ENCODE measurements around the gene PHLDB2. TPM values are rescaled to one million over a fixed set of nuclear protein-coding genes. Genes with fewer than 3 reads are reported as not detected.

PHLDB2 gene
- total RNA-seq, 1 experiment from 2014 or later, result 13.2 TPM

GRCh38 chr3:112007633-112008032, 148.6 kb downstream of the PHLDB2 start:
- Histone ChIP-seq H2BK15ac (ENCODE audit: low read depth, low read length) (no peak overlapping the region), H3K9me3 (ENCODE audit: control insufficient read depth, low read depth, low read length) (no peaks in the 10 kb centered on the region), H3K23me2 (ENCODE audit: insufficient read length, low read depth, low read length, poor library complexity, severe bottlenecking) (no peaks in the 10 kb centered on the region), H3K4me1 (ENCODE audit: insufficient read depth, low read length) (no peaks in the 10 kb centered on the region), H2BK12ac (ENCODE audit: insufficient read length, low read depth, low read length) (no peak overlapping the region), H3K4ac (ENCODE audit: low read depth, low read length) (no peak overlapping the region), H4K91ac (ENCODE audit: insufficient read length, low read depth, low read length) (no peak overlapping the region), H3K23ac (ENCODE audit: insufficient read length, low read depth, low read length) (no peak overlapping the region), H3K27me3 (ENCODE audit: insufficient read depth, low read length) (no peaks in the 10 kb centered on the region), H2BK120ac (ENCODE audit: low read depth, low read length, poor library complexity, severe bottlenecking) (no peak overlapping the region), H3K79me2 (ENCODE audit: insufficient read depth, low read length) (no peaks in the 10 kb centered on the region), H3K4me2 (ENCODE audit: insufficient read depth, insufficient read length, low read length) (no peak overlapping the region), H4K5ac (ENCODE audit: insufficient read length, low read depth, low read length) (no peak overlapping the region), H2AK5ac (ENCODE audit: insufficient read length, low read length) (no peak overlapping the region), H3K27ac (ENCODE audit: insufficient read length, low read depth, low read length) (no peak overlapping the region), H3K18ac (ENCODE audit: insufficient read length, low read depth, low read length) (no peak overlapping the region), H4K8ac (replicated peaks; ENCODE audit: insufficient read length, low read depth, low read length) (no peak overlapping the region), H3T11ph (ENCODE audit: low read length) (no peak overlapping the region), H3K79me1 (ENCODE audit: insufficient read depth, low read depth, low read length, poor library complexity, severe bottlenecking) (no peaks in the 10 kb centered on the region), H3K56ac (ENCODE audit: insufficient read length, low read depth, low read length) (no peak overlapping the region), H3K9ac (ENCODE audit: extremely low read depth, insufficient read length, low read length) (no peak overlapping the region), H2AFZ (ENCODE audit: low read length) (no peak overlapping the region), H3K14ac (ENCODE audit: insufficient read depth, low read length) (no peak overlapping the region), H4K20me1 (ENCODE audit: control insufficient read depth, insufficient read depth, insufficient read length) (no peaks in the 10 kb centered on the region), H2BK5ac (ENCODE audit: insufficient read length, low read length) (no peak overlapping the region), H2BK20ac (ENCODE audit: low read depth, low read length, poor library complexity, severe bottlenecking) (no peak overlapping the region)
- Mint-ChIP-seq H3K27ac (no peak overlapping the region), H3K27me3 (ENCODE audit: low read depth) (no peaks in the 10 kb centered on the region), H3K4me1 (peaks cover 3 to 19% of the 10 kb centered on the region in 2 experiments; a peak in 3 of 4 replicates), H3K36me3 (ENCODE audit: insufficient read depth in 1 of 3, low read depth in 3 of 3) (peaks cover 0 to 11% (median 5%) of the 10 kb centered on the region in 3 experiments; a peak in 4 of 7 replicates), H3K9me3 (no peaks in the 10 kb centered on the region), H3K4me3 (no peak overlapping the region)
- no peak for DNase-seq
- no CpG with 5 or more reads among the region's 1 CpG for WGBS (ENCODE audit: extremely low coverage, insufficient read length, low lambda C conversion rate)
- TF ChIP-seq CTCF (conservative IDR thresholded peaks at IDR 0.05), result no peak

All from H9 (cell line).